ENCODE data around the gene DNAAF1. TPM values are rescaled to one million over a fixed set of nuclear protein-coding genes. Genes with fewer than 3 reads are reported as not detected.

The DNAAF1 gene
- total and polyA plus RNA-seq, 2 experiments from 2014 or later = 0.42 TPM

GRCh38 chr16:84177741-84178073 is 32.6 kb downstream of the DNAAF1 start (continued):
- no peak for TF ChIP-seq EZH2 (IDR thresholded peaks at IDR 0.05; ENCODE audit: low read depth, unreplicated experiment)
- no peak for TF ChIP-seq ZNF114 (CRISPR knock-in tag; IDR thresholded peaks at IDR 0.05)
- TF ChIP-seq STAT1 (IDR thresholded peaks at IDR 0.05; ENCODE audit: unreplicated experiment) = no peak
- no peak for TF ChIP-seq CREB1 (CRISPR knock-in tag; IDR thresholded peaks at IDR 0.05; ENCODE audit: low read depth)
- TF ChIP-seq, protein P1, sequence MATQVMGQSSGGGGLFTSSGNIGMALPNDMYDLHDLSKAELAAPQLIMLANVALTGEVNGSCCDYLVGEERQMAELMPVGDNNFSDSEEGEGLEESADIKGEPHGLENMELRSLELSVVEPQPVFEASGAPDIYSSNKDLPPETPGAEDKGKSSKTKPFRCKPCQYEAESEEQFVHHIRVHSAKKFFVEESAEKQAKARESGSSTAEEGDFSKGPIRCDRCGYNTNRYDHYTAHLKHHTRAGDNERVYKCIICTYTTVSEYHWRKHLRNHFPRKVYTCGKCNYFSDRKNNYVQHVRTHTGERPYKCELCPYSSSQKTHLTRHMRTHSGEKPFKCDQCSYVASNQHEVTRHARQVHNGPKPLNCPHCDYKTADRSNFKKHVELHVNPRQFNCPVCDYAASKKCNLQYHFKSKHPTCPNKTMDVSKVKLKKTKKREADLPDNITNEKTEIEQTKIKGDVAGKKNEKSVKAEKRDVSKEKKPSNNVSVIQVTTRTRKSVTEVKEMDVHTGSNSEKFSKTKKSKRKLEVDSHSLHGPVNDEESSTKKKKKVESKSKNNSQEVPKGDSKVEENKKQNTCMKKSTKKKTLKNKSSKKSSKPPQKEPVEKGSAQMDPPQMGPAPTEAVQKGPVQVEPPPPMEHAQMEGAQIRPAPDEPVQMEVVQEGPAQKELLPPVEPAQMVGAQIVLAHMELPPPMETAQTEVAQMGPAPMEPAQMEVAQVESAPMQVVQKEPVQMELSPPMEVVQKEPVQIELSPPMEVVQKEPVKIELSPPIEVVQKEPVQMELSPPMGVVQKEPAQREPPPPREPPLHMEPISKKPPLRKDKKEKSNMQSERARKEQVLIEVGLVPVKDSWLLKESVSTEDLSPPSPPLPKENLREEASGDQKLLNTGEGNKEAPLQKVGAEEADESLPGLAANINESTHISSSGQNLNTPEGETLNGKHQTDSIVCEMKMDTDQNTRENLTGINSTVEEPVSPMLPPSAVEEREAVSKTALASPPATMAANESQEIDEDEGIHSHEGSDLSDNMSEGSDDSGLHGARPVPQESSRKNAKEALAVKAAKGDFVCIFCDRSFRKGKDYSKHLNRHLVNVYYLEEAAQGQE (IDR thresholded peaks at IDR 0.05; ENCODE audit: unreplicated experiment) = no peak
- no peak for TF ChIP-seq NANOG (IDR thresholded peaks at IDR 0.05; ENCODE audit: borderline replicate concordance)
- no peak for TF ChIP-seq JUNB (IDR thresholded peaks at IDR 0.05; ENCODE audit: unreplicated experiment)
- TF ChIP-seq ZNF331 (CRISPR knock-in tag; IDR thresholded peaks at IDR 0.05; ENCODE audit: low read depth) = no peak

DNA sequence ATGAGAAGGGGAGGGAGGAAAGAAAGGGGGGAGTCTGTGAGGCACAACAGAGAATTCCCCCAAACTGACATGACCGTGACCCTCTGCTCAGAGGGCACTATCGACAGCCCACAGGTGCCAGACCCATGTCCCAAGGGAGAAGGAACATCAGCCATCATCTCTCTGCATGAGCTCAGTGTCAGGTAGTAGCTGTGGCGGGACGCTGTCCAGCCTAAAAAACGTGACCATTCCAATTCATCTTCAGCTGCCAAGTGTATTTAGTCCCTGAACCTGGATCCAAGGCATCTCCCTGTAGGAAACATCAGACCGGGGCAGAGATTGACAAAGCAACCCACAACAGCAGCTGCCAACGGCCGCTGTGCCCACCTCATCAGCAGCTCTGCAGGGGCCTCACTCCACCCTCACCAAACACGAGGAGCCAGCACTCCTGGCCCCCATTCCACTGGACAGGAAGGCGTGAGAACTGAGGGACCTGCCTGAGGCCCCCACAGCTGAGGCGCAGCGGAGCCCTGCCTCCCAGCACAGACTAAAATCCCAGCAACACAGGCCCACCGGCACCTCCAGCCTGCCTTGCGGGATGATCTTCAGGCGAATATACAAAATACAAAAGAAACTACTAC is 33.1 kb downstream of the DNAAF1 start:
- Mint-ChIP-seq H3K9me3 (no peaks in the 10 kb centered on the region), H3K27ac (no peak overlapping the region), H3K27me3 (ENCODE audit: insufficient read depth, low read depth, poor library complexity) (peaks cover 9% of the 10 kb centered on the region), H3K36me3 (ENCODE audit: low read depth) (peaks cover 30% of the 10 kb centered on the region), H3K4me1 (no peaks in the 10 kb centered on the region), H3K4me3 (no peak overlapping the region)
- H2AFZ ChIP-seq = no peak overlapping the region
- no peaks in the 10 kb centered on the region for H3K4me1 ChIP-seq (ENCODE audit: insufficient read depth)
- ATAC-seq (no peak), DNase-seq (ENCODE audit: low spot score) (no peak)
- H4K20me1 ChIP-seq (replicated peaks; ENCODE audit: insufficient read depth) = no peaks in the 10 kb centered on the region
- no peak overlapping the region for H3K27ac ChIP-seq (ENCODE audit: low read depth)
- no peaks in the 10 kb centered on the region for H3F3A ChIP-seq (replicated peaks; ENCODE audit: low read depth)
- no peak overlapping the region for H3K4me3 ChIP-seq
- no peaks in the 10 kb centered on the region; the same call in 1 of the 2 replicates for H3K36me3 ChIP-seq (ENCODE audit: insufficient read depth)
- H3K27me3 ChIP-seq (ENCODE audit: insufficient read depth) = no peaks in the 10 kb centered on the region
- H3K4me2 ChIP-seq = no peak overlapping the region
- TF ChIP-seq, protein P2, sequence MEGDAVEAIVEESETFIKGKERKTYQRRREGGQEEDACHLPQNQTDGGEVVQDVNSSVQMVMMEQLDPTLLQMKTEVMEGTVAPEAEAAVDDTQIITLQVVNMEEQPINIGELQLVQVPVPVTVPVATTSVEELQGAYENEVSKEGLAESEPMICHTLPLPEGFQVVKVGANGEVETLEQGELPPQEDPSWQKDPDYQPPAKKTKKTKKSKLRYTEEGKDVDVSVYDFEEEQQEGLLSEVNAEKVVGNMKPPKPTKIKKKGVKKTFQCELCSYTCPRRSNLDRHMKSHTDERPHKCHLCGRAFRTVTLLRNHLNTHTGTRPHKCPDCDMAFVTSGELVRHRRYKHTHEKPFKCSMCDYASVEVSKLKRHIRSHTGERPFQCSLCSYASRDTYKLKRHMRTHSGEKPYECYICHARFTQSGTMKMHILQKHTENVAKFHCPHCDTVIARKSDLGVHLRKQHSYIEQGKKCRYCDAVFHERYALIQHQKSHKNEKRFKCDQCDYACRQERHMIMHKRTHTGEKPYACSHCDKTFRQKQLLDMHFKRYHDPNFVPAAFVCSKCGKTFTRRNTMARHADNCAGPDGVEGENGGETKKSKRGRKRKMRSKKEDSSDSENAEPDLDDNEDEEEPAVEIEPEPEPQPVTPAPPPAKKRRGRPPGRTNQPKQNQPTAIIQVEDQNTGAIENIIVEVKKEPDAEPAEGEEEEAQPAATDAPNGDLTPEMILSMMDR (conservative IDR thresholded peaks at IDR 0.05; ENCODE audit: low read depth in 2 of 2) = no peak
- no peak for TF ChIP-seq POLR2AphosphoS5 (IDR thresholded peaks at IDR 0.05; ENCODE audit: low read depth)
- no peak for TF ChIP-seq EZH2phosphoT487 (IDR thresholded peaks at IDR 0.05; ENCODE audit: unreplicated experiment)
- TF ChIP-seq ZNF331 (CRISPR knock-in tag; IDR thresholded peaks at IDR 0.05; ENCODE audit: low read depth) = no peak
- no peak for TF ChIP-seq CREB1 (CRISPR knock-in tag; IDR thresholded peaks at IDR 0.05; ENCODE audit: low read depth)
- TF ChIP-seq STAT1 (IDR thresholded peaks at IDR 0.05; ENCODE audit: unreplicated experiment) = no peak
- TF ChIP-seq ETS1 (IDR thresholded peaks at IDR 0.05) = no peak
- TF ChIP-seq NANOG (IDR thresholded peaks at IDR 0.05; ENCODE audit: borderline replicate concordance) = no peak
- no peak for TF ChIP-seq ZNF114 (CRISPR knock-in tag; IDR thresholded peaks at IDR 0.05)
- TF ChIP-seq JUNB (IDR thresholded peaks at IDR 0.05; ENCODE audit: unreplicated experiment) = no peak
- H3K79me2 ChIP-seq (replicated peaks; ENCODE audit: insufficient read depth) = no peaks in the 10 kb centered on the region
- no peaks in the 10 kb centered on the region for H3K9me2 ChIP-seq (ENCODE audit: insufficient read depth)
